A549 (cell line): ENCODE measurements around the gene PRR35. TPM values are rescaled to one million over a fixed set of nuclear protein-coding genes. Genes with fewer than 3 reads are reported as not detected.

ENCODE experiments used
- ATAC-seq, 2 experiments: fragments of 200-7000 bp in 1 of 2; fragments of >200 bp in 1 of 2; cut with Nextera tagmentation in 1 of 2; cut with Tn5 transposase in 1 of 2; 3 replicates each; pipeline versions ENCODE4 v1.8.0 to v1.9.1; 2018 to 2020; ENCODE audit warnings: mild to moderate bottlenecking in 1 of 2, moderate library complexity in 1 of 2
- CTCF ChIA-PET: fragments of 300-600 bp; sonication (Branson Sonifier 250); formaldehyde crosslinking; extraction: SDS; loops from one replicate; lab custom pipeline; 2021; ENCODE audit warnings: antibody characterized with exemption, inconsistent platforms; lab: Yijun Ruan, JAX
- POLR2A ChIA-PET: fragments of 350-600 bp; formaldehyde crosslinking; extraction: SDS; loops from one replicate; lab custom pipeline; 2021; ENCODE audit warnings: antibody characterized with exemption, inconsistent platforms; lab: Yijun Ruan, JAX
- DNase-seq, 2 experiments: peaks; one replicate each; pipeline versions ENCODE4 v3.0.0 to v3.0.0-alpha.2; 2011 to 2016; ENCODE audit warnings: low read depth in 1 of 2, low spot score in 1 of 2
- FAIRE-seq: peaks from 2 replicates; lab custom pipeline; 2011; peaks lifted over from hg19 to GRCh38; lab: Jason Lieb, UNC
- H3K27ac ChIP-seq, 2 experiments: fragments of >200 bp; sonication (Bioruptor Twin); formaldehyde crosslinking; 3 replicates each; pipeline ENCODE4 v1.5.1; 2016 to 2017
- H3K4me1 ChIP-seq: fragments of >200 bp; sonication (Bioruptor Twin); formaldehyde crosslinking; 3 replicates; pipeline ENCODE4 v1.6.1; 2016
- H3K4me2 ChIP-seq: fragments of >200 bp; sonication (Bioruptor Twin); formaldehyde crosslinking; 3 replicates; pipeline ENCODE4 v1.6.1; 2016
- H3K4me3 ChIP-seq: fragments of >200 bp; sonication (Bioruptor Twin); formaldehyde crosslinking; 3 replicates; pipeline ENCODE4 v1.5.1; 2016
- H3K9me3 ChIP-seq: fragments of >200 bp; sonication (Bioruptor Twin); formaldehyde crosslinking; 3 replicates; pipeline ENCODE4 v1.6.1; 2016
- CHD2 ChIP-seq: fragments of 150-350 bp; IDR thresholded peaks from 2 replicates; pipeline ENCODE4 v1.6.1; 2014; ENCODE audit warnings: low read length; ENCODE audit not compliant: partially characterized antibody
- CHD4 ChIP-seq: fragments of 200-600 bp; sonication (generic); IDR thresholded peaks from 2 replicates; pipeline ENCODE4 v1.6.1; 2016; ENCODE audit warnings: antibody characterized with exemption, mild to moderate bottlenecking, borderline replicate concordance
- ESRRA ChIP-seq: fragments of 150-350 bp; IDR thresholded peaks from 2 replicates; pipeline ENCODE4 v1.6.1; 2014; ENCODE audit warnings: mild to moderate bottlenecking, low read length, borderline replicate concordance
- FOSB ChIP-seq: fragments of 250-450 bp; sonication (Bioruptor Pico); IDR thresholded peaks from 2 replicates; pipeline ENCODE4 v1.5.0; 2020; ENCODE audit warnings: mild to moderate bottlenecking, moderate library complexity
- FOSL2 ChIP-seq, 2 experiments: fragments of 450-650 bp in 1 of 2; fragments of >200 bp in 1 of 2; sonication (Bioruptor Twin) in 1 of 2; formaldehyde crosslinking; IDR thresholded peaks; 2 replicates each; pipeline versions ENCODE4 v1.5.0 to v1.6.1; 2016 to 2020; ENCODE audit warnings: mild to moderate bottlenecking in 1 of 2, moderate library complexity in 1 of 2
- HEYL ChIP-seq: fragments of 250-450 bp; sonication (Bioruptor Pico); IDR thresholded peaks from 2 replicates; pipeline ENCODE4 v1.8.0; 2021; ENCODE audit warnings: mild to moderate bottlenecking, moderate library complexity
- HOXB5 ChIP-seq: fragments of 250-450 bp; sonication (Bioruptor Pico); IDR thresholded peaks from 2 replicates; pipeline ENCODE4 v1.5.0; 2020; ENCODE audit warnings: mild to moderate bottlenecking, moderate library complexity
- JUNB ChIP-seq: fragments of >200 bp; sonication (Bioruptor Twin); formaldehyde crosslinking; IDR thresholded peaks from 2 replicates; pipeline ENCODE4 v1.6.1; 2016
- MAZ ChIP-seq: fragments of 150-350 bp; IDR thresholded peaks from 2 replicates; pipeline ENCODE4 v1.6.1; 2014; ENCODE audit warnings: antibody characterized with exemption, low read depth, low read length, borderline replicate concordance
- NPAS2 ChIP-seq: fragments of 250-450 bp; sonication (Bioruptor Pico); IDR thresholded peaks from 2 replicates; pipeline ENCODE4 v1.8.0; 2022; ENCODE audit warnings: mild to moderate bottlenecking, moderate library complexity, borderline replicate concordance
- POLR2AphosphoS2 ChIP-seq: conservative IDR thresholded peaks from 2 replicates; pipeline ENCODE4 v1.6.1; 2012; ENCODE audit warnings: low read length, improper control_type of control experiment, inconsistent platforms
- RCOR1 ChIP-seq: fragments of 150-350 bp; IDR thresholded peaks from 2 replicates; pipeline ENCODE4 v1.6.1; 2014; ENCODE audit warnings: antibody characterized with exemption, low read length, low read depth
- SMC3 ChIP-seq: fragments of >200 bp; sonication (Bioruptor Twin); formaldehyde crosslinking; IDR thresholded peaks from 3 replicates; pipeline ENCODE4 v1.6.1; 2018; ENCODE audit warnings: inconsistent platforms
- TFCP2L1 ChIP-seq: fragments of 250-450 bp; sonication (Bioruptor Pico); IDR thresholded peaks from 2 replicates; pipeline ENCODE4 v1.5.0; 2021; ENCODE audit warnings: mild to moderate bottlenecking
- ZC3H11A ChIP-seq: fragments of 450-650 bp; IDR thresholded peaks from 2 replicates; pipeline ENCODE4 v1.6.1; 2014; ENCODE audit warnings: antibody characterized with exemption, mild to moderate bottlenecking
- ZFP36 ChIP-seq: fragments of 450-650 bp; IDR thresholded peaks from 2 replicates; pipeline ENCODE4 v1.6.1; 2014; ENCODE audit warnings: borderline replicate concordance; ENCODE audit not compliant: partially characterized antibody
- WGBS: methylation state at CpG from one replicate; pipeline ENCODE4 v1.1.6; 2017; ENCODE audit errors: missing lambda C conversion rate; 5-methylcytosine and 5-hydroxymethylcytosine counted together
- polyA plus RNA-seq, 4 experiments: library from polyadenylated mRNA; depleted of rRNA in 3 of 4; stranded (reverse); fragments of >200 nt; fragmentation: RNase III in 1 of 4; extraction: RNeasy Plus Mini Kit Qiagen cat#74134 plus additional on column Dnase treatment in 1 of 4; gene quantifications; 2 replicates in 3 of 4; 3 replicates in 1 of 4; pipeline ENCODE4 v1.2.3, GENCODE V29; 2011 to 2017
- TF ChIP-seq, protein P1 (sequence below): IDR thresholded peaks from 2 replicates; pipeline ENCODE4 v1.6.1; 2012; ENCODE audit warnings: low read depth, borderline replicate concordance
- TF ChIP-seq, protein P2 (sequence below): fragments of 200-600 bp; sonication (generic); IDR thresholded peaks from 2 replicates; pipeline ENCODE4 v1.6.1; 2016; ENCODE audit warnings: antibody characterized with exemption, mild to moderate bottlenecking, moderate library complexity
- TF ChIP-seq, protein P3 (sequence below): fragments of >200 bp; sonication (Bioruptor Twin); formaldehyde crosslinking; IDR thresholded peaks from 2 replicates; pipeline ENCODE4 v1.6.1; 2016

Gene PRR35
- polyA plus RNA-seq, 2 of the 4 experiments (the other 2 are of a cell fraction) = 0.04 TPM

DNA sequence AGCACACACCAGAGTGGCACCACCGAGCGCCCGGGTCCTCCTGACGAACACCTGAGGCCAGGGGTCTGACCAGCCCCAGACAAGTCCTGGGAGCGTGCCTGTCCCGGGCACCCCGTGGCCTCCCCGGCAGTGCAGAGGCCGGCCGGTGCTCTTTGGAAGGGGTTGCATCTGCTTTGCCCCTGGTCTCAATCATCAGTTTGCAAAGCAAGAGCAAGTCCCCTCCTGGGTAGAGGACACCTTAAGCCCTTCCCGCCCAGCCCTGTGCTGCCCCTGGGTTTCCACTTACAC lies 44.3 kb upstream of the PRR35 start:
- FAIRE-seq (no peak), ATAC-seq (no peak), DNase-seq (no peak)
- TF ChIP-seq MAZ (no peak), CHD4 (no peak), ZFP36 (no peak), CHD2 (no peak)
- CTCF ChIA-PET = interaction anchor here (0.8 to 0.9 kb wide), 2 partner anchors 21 to 30 kb away, joined by 3 read pairs; no protein-coding TSS in a partner anchor
- H3K4me2 ChIP-seq = no peak overlapping the region
- no peak overlapping the region for H3K4me3 ChIP-seq
- no peaks in the 10 kb centered on the region for H3K4me1 ChIP-seq
- WGBS = 94% methylated on average over 10 of the region's 11 CpGs
- H3K9me3 ChIP-seq = no peaks in the 10 kb centered on the region
- no peak overlapping the region for H3K27ac ChIP-seq
- POLR2A ChIA-PET = no interaction called here

DNA sequence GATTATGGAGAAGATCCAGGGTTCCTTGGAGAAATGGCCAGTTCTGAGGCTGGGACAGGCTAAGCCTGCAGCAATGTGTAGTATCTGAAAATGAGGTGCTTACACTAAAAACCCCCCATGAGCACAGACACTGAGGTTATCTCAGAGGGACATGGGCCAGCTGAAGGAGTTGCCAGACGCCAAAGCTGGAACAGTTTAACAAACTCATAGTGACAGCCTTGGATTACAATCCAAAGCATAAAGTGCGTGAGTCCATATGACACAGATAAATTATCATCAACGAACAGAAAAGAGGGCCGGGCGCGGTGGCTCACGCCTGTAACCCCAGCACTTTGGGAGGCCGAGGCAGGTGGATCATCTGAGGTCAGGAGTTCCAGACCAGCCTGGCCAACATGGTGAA lies 43.9 kb upstream of the PRR35 start:
- no peak for TF ChIP-seq POLR2AphosphoS2
- TF ChIP-seq, protein P1, sequence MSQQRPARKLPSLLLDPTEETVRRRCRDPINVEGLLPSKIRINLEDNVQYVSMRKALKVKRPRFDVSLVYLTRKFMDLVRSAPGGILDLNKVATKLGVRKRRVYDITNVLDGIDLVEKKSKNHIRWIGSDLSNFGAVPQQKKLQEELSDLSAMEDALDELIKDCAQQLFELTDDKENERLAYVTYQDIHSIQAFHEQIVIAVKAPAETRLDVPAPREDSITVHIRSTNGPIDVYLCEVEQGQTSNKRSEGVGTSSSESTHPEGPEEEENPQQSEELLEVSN = no peak
- TF ChIP-seq, protein P2, sequence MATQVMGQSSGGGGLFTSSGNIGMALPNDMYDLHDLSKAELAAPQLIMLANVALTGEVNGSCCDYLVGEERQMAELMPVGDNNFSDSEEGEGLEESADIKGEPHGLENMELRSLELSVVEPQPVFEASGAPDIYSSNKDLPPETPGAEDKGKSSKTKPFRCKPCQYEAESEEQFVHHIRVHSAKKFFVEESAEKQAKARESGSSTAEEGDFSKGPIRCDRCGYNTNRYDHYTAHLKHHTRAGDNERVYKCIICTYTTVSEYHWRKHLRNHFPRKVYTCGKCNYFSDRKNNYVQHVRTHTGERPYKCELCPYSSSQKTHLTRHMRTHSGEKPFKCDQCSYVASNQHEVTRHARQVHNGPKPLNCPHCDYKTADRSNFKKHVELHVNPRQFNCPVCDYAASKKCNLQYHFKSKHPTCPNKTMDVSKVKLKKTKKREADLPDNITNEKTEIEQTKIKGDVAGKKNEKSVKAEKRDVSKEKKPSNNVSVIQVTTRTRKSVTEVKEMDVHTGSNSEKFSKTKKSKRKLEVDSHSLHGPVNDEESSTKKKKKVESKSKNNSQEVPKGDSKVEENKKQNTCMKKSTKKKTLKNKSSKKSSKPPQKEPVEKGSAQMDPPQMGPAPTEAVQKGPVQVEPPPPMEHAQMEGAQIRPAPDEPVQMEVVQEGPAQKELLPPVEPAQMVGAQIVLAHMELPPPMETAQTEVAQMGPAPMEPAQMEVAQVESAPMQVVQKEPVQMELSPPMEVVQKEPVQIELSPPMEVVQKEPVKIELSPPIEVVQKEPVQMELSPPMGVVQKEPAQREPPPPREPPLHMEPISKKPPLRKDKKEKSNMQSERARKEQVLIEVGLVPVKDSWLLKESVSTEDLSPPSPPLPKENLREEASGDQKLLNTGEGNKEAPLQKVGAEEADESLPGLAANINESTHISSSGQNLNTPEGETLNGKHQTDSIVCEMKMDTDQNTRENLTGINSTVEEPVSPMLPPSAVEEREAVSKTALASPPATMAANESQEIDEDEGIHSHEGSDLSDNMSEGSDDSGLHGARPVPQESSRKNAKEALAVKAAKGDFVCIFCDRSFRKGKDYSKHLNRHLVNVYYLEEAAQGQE = no peak
- WGBS = 95% methylated on average over 8 of the region's 8 CpGs
- DNase-seq = no peak
- Histone ChIP-seq H3K4me3 (no peak overlapping the region), H3K4me2 (no peak overlapping the region), H3K9me3 (no peaks in the 10 kb centered on the region), H3K4me1 (no peaks in the 10 kb centered on the region), H3K27ac (no peak overlapping the region)
- no peak for ATAC-seq
- FAIRE-seq = no peak
- ChIA-PET POLR2A (no interaction called here), CTCF (no interaction called here)

DNA sequence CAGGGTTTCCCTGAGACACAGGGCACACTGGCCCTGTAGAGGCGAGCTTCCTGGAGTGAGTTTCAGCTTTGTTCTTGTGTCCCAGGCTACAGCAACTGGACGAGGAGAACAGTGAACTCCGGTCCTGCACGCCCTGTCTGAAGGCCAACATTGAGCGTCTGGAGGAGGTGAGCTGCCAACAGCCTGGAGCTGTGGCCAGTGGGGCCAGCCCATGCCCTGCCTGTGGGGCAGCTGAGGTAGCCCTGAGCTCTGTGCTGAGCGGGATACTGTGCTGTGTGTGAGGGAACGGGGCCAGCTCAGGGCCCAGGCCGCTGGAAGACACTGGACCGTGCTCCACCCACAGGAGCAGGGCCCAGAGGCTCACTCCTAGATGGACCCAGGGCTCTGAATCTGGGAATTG lies 41.3 kb upstream of the PRR35 start:
- FAIRE-seq = no peak
- no peak for TF ChIP-seq TFCP2L1 (CRISPR knock-in tag)
- no peak for TF ChIP-seq FOSL2 (IDR thresholded peaks at IDR 0.05)
- no peak for TF ChIP-seq FOSL2 (CRISPR knock-in tag; IDR thresholded peaks at IDR 0.05)
- TF ChIP-seq SMC3 = no peak
- TF ChIP-seq FOSB (CRISPR knock-in tag) = no peak
- TF ChIP-seq RCOR1 = no peak
- no peak for TF ChIP-seq NPAS2
- no peak for TF ChIP-seq HOXB5 (CRISPR knock-in tag)
- TF ChIP-seq ESRRA = no peak
- CTCF ChIA-PET = interaction anchor here (0.5 to 1.7 kb wide), 5 partner anchors 9 to 321 kb away, joined by 3 to 8 read pairs (median 5); partner anchors contain the start of gene NHLRC4

DNA sequence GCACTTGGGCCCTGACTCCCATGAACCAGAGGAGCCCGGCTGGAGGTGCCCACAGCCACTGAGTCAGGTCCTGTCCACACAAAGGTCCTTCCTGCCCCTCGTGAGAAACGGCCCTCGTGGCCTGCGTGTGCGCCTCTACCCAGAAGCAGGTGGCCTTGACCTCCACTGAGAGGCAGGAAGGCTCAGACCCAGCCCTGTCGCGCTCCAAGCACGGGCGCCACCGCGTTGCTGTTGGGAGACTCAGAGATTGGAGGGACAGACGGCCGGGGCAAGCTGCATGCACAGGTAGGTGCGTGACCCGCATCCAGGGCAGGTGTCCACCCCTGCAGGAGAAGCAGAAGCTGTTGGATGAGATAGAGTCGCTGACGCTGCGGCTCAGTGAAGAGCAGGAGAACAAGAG lies 40.8 kb upstream of the PRR35 start:
- no peaks in the 10 kb centered on the region for H3K9me3 ChIP-seq
- no peak overlapping the region for H3K4me2 ChIP-seq
- no peak overlapping the region for H3K4me3 ChIP-seq
- 93% methylated on average over 13 of the region's 19 CpGs for WGBS
- no peaks in the 10 kb centered on the region; the same call in 2 of the 3 replicates for H3K4me1 ChIP-seq
- CTCF ChIA-PET = interaction anchor here (1.5 to 1.7 kb wide), 2 partner anchors 10 to 24 kb away, joined by 6 to 8 read pairs; no protein-coding TSS in a partner anchor
- DNase-seq (no peak), FAIRE-seq (no peak), ATAC-seq (no peak)
- TF ChIP-seq MAZ (no peak), JUNB (no peak), ZC3H11A (no peak), HEYL (no peak)
- TF ChIP-seq, protein P1 = no peak
- TF ChIP-seq, protein P3, sequence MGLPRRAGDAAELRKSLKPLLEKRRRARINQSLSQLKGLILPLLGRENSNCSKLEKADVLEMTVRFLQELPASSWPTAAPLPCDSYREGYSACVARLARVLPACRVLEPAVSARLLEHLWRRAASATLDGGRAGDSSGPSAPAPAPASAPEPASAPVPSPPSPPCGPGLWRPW = no peak
- POLR2A ChIA-PET = interaction anchor here (0.9 to 1.2 kb wide), 2 partner anchors 8 to 118 kb away, joined by 3 read pairs; partner anchors contain the start of genes CAPN15 and DECR2
- H3K27ac ChIP-seq = no peak overlapping the region

More for the DNA sequence above, 41.3 kb upstream of the PRR35 start:
- POLR2A ChIA-PET = interaction anchor here (0.9 kb wide), 1 partner anchor 9 kb away, joined by 3 read pairs; the partner anchor contains the start of gene CAPN15
- Histone ChIP-seq H3K27ac (no peak overlapping the region), H3K9me3 (no peaks in the 10 kb centered on the region), H3K4me3 (no peak overlapping the region), H3K4me2 (no peak overlapping the region), H3K4me1 (no peaks in the 10 kb centered on the region)
- ATAC-seq = peak in 1 of 2 experiments; percentile 5; a peak in 3 of 6 replicates
- WGBS = 95% methylated on average over 9 of the region's 9 CpGs
- DNase-seq = no peak
